ENCODE measurements around the gene HMGCS1.
"Not testable (repeated sequence)": the region's sequence is repeated elsewhere in the genome, so short reads cannot be mapped to it uniquely, and the experiment has no call there.

Gene HMGCS1

DNA sequence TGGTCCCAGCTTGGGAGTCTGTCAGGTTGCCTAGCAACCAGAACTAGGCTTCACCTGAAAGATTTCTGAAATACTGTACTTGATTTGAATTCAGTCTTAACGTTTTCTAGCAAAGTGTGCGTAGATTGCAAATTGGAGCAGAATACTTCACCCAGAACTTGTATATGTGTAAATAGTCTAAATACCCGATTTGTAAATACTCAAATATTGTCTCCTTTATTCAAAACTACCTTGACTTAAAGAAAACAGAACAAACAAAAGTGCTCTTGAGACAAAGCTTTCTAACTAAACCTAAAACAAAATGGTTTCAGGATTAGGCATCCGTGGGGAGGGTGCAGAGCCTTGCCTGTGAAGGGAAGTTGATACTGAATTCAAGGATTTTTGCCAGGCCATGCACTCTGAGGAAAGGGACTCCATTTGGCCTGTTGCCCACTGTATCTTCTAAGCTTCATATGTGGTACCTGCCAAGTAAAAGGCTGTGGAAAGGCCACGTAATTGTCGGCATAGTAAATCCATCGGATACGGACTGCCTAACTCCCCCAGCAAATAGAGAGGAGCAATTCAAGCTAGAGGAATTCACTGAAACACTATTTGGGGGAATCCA, 744 bp upstream of the HMGCS1 start:
- intact Hi-C loops (cut with DNase I): loop anchor here (1.0 to 10.0 kb wide), 5 partner anchors 71 to 241 kb away; partner anchors contain the start of genes NIM1K, PAIP1 and TMEM267
- DNase-seq: peak in 1 of 10 donors; percentile 6

- DNase-seq: peak in 1 of 10 donors; percentile 10
- intact Hi-C loops (cut with DNase I): loop anchor here (1.0 to 10.0 kb wide), 5 partner anchors 72 to 242 kb away; partner anchors contain the start of genes NIM1K, PAIP1 and TMEM267
Measured at GRCh38 chr5:43312699-43313034, 545 bp downstream of the HMGCS1 start.

DNA sequence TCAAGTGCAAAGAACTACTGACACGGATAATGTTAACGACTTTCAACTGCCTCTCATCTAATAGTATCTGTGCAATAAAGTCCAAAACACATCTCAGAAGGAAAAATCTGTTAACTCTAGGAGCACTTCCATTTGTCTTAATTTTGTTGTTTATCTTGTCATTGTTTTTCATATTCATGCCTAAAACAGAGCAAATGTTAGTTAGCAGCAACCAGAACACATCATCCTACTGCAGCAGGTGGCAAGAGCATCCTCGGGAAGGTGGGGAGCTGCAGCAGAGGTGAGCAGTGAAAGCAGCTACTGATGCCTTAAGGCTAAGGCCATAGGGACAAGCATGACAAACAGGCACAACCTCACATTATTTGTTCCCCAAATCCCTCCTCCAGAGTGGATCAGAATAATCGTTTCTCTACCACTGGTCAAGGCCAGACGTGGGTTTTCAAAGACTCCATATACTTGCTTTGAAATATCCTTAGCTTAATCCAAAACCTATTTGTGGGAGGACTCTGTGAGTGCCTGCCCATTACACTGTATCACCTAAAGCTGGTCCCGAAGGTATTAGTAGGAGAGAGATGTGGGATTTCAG, 1.0 kb downstream of the HMGCS1 start:
- no peak for DNase-seq
- intact Hi-C loops (cut with DNase I): loop anchor here (5.0 to 10.0 kb wide), 4 partner anchors 73 to 243 kb away; partner anchors contain the start of genes NIM1K, PAIP1 and TMEM267

GRCh38 chr5:43309637-43310036, 3.6 kb downstream of the HMGCS1 start:
- DNase-seq: no peak
- intact Hi-C loops (cut with DNase I): loop anchor here (5.0 to 10.0 kb wide), 5 partner anchors 75 to 245 kb away; partner anchors contain the start of genes NIM1K, PAIP1 and TMEM267

DNA sequence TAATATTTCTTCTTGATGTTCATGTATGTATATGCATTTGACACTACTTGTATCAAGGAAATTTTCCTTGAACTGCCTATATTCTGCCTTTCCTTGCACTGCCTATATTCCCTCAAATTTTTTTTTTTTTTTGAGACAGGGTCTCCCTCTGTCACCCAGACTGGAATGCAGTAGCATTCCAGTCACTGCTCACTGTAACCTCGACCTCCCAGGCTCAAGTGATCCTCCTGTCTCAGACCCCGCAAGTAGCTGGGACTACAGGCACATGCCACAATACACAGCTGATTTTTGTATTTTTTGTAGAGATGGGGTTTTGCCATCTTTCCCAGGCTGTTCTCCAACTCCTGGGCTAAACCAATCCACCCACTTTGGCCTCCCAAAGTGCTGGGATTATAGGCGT, 4.1 kb downstream of the HMGCS1 start:
- intact Hi-C loops (cut with DNase I): loop anchor here (10.0 kb wide), 1 partner anchor 244 kb away; no protein-coding TSS in a partner anchor
- no peak for DNase-seq

DNA sequence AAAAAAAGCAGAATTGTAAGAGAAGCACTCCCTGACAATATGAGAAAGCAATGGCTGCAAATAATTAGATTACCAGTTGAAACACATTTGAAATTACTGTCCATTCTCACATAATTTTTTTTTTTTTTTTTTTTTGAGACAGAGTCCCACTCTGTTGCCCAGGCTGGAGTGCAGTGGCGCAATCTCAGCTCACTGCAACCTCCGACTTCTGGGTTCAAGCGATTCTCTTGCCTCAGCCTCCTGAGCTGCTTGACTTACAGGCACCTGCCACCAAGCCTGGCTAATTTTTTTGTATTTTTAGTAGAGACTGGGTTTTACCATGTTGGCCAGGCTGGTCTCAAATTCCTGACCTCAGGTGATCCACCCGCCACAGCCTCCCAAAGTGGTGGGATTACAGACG, 6.3 kb downstream of the HMGCS1 start:
- intact Hi-C loops (cut with DNase I): loop anchor here (10.0 kb wide), 1 partner anchor 242 kb away; no protein-coding TSS in a partner anchor
- not testable (repeated sequence) for DNase-seq

- intact Hi-C loops (cut with DNase I): loop anchor here (10.0 kb wide), 1 partner anchor 241 kb away; no protein-coding TSS in a partner anchor
- DNase-seq: no peak
Measured at GRCh38 chr5:43305948-43306565, 7.2 kb downstream of the HMGCS1 start.

DNA sequence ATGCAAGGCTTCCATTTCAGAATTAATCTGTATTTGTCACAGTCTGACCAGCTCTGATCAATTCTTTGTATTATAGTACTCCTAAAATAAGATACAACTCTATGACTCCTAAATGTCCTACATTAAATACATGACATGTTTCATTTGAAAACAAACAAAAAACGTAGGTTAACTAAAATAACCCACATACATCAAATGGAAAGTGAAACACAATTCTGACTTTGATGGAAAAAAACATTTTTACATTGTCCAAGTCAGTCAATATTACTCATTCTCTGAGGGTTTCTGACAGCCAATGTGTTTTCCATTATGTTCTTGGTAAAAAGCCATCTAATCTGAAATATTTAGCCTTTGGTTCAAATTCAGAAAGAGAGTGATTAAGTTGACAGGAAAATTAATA, 8.7 kb downstream of the HMGCS1 start:
- intact Hi-C loops (cut with DNase I): loop anchor here (10.0 kb wide), 1 partner anchor 240 kb away; no protein-coding TSS in a partner anchor
- DNase-seq: no peak

DNA sequence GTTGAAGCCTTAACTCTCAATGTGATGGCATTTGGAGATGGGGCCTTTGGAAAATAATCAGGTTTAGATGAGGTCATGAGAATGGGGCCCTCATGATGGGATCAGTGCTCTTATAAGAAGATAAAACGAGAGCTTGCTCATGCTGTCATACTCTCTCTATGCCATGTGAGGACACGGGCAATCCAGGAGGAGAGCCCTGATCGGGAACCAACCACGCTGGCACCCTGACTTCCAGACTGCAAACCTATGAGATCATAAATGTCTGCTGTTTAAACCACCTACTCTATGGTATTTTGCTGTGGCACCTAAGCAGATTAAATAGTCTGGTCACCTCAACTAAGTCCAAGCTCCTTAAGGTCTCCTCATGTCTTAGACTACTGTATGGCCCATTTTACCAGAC, 10.0 kb downstream of the HMGCS1 start:
- DNase-seq: peak in 1 of 10 donors; percentile 65
- intact Hi-C loops (cut with DNase I): loop anchor here (10.0 kb wide), 1 partner anchor 238 kb away; no protein-coding TSS in a partner anchor

GRCh38 chr5:43302481-43302880, 10.7 kb downstream of the HMGCS1 start:
- intact Hi-C loops (cut with DNase I): loop anchor here (10.0 kb wide), 1 partner anchor 238 kb away; no protein-coding TSS in a partner anchor
- DNase-seq: no peak

- intact Hi-C loops (cut with DNase I): loop anchor here (10.0 kb wide), 1 partner anchor 237 kb away; no protein-coding TSS in a partner anchor
- DNase-seq: no peak
Measured at GRCh38 chr5:43301653-43302091, 11.5 kb downstream of the HMGCS1 start.

GRCh38 chr5:43300112-43300511, 13.1 kb downstream of the HMGCS1 start:
- intact Hi-C loops (cut with DNase I): loop anchor here (10.0 kb wide), 1 partner anchor 235 kb away; no protein-coding TSS in a partner anchor
- DNase-seq: no peak

- intact Hi-C loops (cut with DNase I): no loop called here
- DNase-seq: no peak
Measured at GRCh38 chr5:43298443-43298842, 14.8 kb downstream of the HMGCS1 start.

GRCh38 chr5:43296835-43297234, 16.4 kb downstream of the HMGCS1 start:
- intact Hi-C loops (cut with DNase I): no loop called here

DNA sequence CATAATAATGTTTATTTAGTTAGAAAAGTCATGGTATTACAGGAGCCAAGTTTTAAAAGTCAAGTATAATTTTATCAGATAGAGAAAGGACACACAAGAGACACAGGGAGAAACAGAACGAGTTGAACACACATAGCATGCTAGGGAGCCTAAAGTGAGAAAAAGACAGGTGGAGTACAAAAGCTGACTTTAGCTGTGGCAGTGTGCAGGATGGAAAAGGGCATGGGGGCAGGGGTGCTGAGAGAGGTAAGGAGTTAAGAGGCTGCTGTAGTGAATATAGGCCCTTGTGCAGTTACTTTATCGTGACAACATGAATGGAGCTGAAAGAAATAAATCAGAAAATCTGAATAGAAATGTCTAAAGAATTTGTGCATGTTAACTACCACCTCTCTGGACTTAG, 18.0 kb downstream of the HMGCS1 start:
- no peak for DNase-seq

More at GRCh38 chr5:43296835-43297234, 16.4 kb downstream of the HMGCS1 start:
- DNase-seq: no peak

DNA sequence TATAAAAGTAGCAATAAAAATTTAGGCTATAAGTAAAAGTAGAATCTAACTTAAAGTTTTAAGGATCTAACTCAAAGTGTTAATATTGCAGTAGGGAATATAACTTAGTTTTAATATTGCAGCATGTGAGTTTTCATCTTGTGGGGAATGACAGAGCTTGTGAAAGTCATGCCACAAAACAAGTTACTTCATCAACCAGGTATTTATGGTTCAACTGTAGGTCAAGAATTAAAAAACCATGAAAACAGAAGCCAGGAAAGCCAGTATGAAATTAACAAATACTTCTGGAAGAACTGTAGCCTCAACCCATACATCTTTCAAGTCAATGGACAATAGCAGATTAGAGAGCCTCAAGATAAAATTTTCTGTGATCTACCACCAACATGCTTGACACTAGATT, 19.0 kb downstream of the HMGCS1 start:
- intact Hi-C loops (cut with DNase I): no loop called here
- DNase-seq: no peak

More for the DNA sequence above, 18.0 kb downstream of the HMGCS1 start:
- intact Hi-C loops (cut with DNase I): no loop called here

- intact Hi-C loops (cut with DNase I): no loop called here
- DNase-seq: no peak
Measured at GRCh38 chr5:43290726-43291125, 22.5 kb downstream of the HMGCS1 start.

DNA sequence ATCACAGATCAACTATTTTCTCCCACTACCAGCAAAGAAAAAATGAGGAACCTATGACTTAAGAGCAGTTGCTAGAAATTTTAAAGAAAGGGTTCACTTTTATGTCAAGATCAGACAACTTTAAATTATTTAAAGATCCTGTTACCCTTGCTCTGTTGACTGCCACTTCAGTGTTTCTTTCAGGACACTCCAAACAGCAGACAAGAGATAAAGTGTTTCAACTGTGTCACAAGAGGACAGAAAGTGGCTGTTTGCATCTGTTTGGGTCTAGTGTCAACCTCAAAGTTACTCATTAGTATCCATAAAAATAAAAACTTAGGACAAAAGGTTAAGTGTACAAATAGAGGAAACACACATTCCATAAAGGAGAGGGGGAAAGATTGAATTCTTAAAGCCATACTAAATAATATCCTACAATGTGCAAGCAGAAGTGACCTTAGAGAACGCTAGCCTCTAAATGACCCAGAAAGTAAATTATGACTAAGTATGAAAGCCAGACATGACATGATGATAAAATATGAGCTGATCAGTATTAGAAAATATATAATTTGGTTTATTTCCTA, 24.9 kb downstream of the HMGCS1 start:
- no peak for DNase-seq
- intact Hi-C loops (cut with DNase I): no loop called here

DNA sequence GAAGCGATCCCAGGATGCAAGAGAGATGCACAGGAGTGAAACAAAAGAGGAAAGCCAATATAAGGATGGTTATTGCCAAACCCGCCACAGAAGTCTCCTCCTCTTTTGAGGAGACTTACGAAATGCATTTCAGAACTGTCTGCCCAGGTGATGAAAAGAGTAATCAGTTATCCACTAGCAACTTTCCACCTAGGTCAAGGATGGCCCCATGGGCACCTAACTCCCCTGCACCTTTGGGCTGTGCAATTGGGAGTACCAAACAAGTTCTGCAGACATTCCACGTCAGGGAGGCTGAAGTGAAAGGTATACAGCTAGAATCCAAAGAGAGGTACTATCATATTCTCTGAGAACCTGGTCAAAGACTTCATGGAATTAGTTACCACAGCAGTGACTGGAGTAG, 25.7 kb downstream of the HMGCS1 start:
- intact Hi-C loops (cut with DNase I): no loop called here
- no peak for DNase-seq

GRCh38 chr5:43286623-43287022, 26.6 kb downstream of the HMGCS1 start:
- DNase-seq: no peak
- intact Hi-C loops (cut with DNase I): no loop called here

All from posterior cingulate gyrus (tissue), 11 donors.